Stimulated activated CD4-positive, alpha-beta T cell treated with anti-CD3 and anti-CD28 coated beads, TNF-alpha, amount 100 ng/mL, for 48 hours (primary cell): ENCODE results near the gene KCNIP1.
"Not testable (repeated sequence)": the region's sequence is repeated elsewhere in the genome, so short reads cannot be mapped to it uniquely, and the experiment has no call there.

Experiments used
- DNase-seq, 3 donors: peaks; one replicate each; pipeline ENCODE4 v3.0.0-alpha.2; 2020; ENCODE audit warnings: low read depth in 3 of 3

KCNIP1 gene

GRCh38 chr5:170537451-170538095 lies 33.8 kb downstream of the KCNIP1 start:
- DNase-seq = no peak

GRCh38 chr5:170538096-170538465 lies 34.3 kb downstream of the KCNIP1 start:
- DNase-seq = no peak

GRCh38 chr5:170538696-170539586 lies 35.1 kb downstream of the KCNIP1 start:
- DNase-seq = no peak

- DNase-seq = no peak
Observed at GRCh38 chr5:170540271-170540670, 36.5 kb downstream of the KCNIP1 start.

GRCh38 chr5:170541146-170541769 lies 37.4 kb downstream of the KCNIP1 start:
- DNase-seq = no peak

- DNase-seq = no peak
Observed at GRCh38 chr5:170542691-170543293, 39.0 kb downstream of the KCNIP1 start.

GRCh38 chr5:170545313-170545712 lies 41.5 kb downstream of the KCNIP1 start:
- DNase-seq = no peak

- DNase-seq = no peak
Observed at GRCh38 chr5:170545811-170546210, 42.0 kb downstream of the KCNIP1 start.

GRCh38 chr5:170546282-170546681 lies 42.5 kb downstream of the KCNIP1 start:
- DNase-seq = no peak

- not testable (repeated sequence) for DNase-seq
Observed at GRCh38 chr5:170550382-170550781, 46.6 kb downstream of the KCNIP1 start.

GRCh38 chr5:170551076-170551475 lies 47.3 kb downstream of the KCNIP1 start:
- DNase-seq = no peak

GRCh38 chr5:170551622-170552021 lies 47.8 kb downstream of the KCNIP1 start:
- DNase-seq = no peak

GRCh38 chr5:170552621-170553115 lies 48.8 kb downstream of the KCNIP1 start:
- no peak for DNase-seq

GRCh38 chr5:170553218-170553617 lies 49.4 kb downstream of the KCNIP1 start:
- DNase-seq = no peak

GRCh38 chr5:170554521-170555267 lies 50.9 kb downstream of the KCNIP1 start:
- DNase-seq = no peak

GRCh38 chr5:170557314-170557713 lies 53.5 kb downstream of the KCNIP1 start:
- DNase-seq = no peak

- no peak for DNase-seq
Observed at GRCh38 chr5:170559296-170559695, 55.5 kb downstream of the KCNIP1 start.

GRCh38 chr5:170560938-170561337 lies 57.1 kb downstream of the KCNIP1 start:
- DNase-seq = no peak

GRCh38 chr5:170562166-170562874 lies 58.5 kb downstream of the KCNIP1 start:
- DNase-seq = no peak

- DNase-seq = no peak
Observed at GRCh38 chr5:170562875-170563228, 59.0 kb downstream of the KCNIP1 start.
